WERI-Rb-1 (cell line): Measurements from ENCODE around the gene ART1.

Source experiments
- DNase-seq: peaks from one replicate; pipeline ENCODE4 v3.0.0-alpha.2; 2020
- H3K27ac ChIP-seq: fragments of 250-450 bp; sonication (Bioruptor Pico); 2 replicates; pipeline ENCODE4 v1.5.1; 2020; ENCODE audit warnings: mild to moderate bottlenecking, moderate library complexity
- H3K27me3 ChIP-seq: fragments of 250-450 bp; sonication (Bioruptor Pico); 2 replicates; pipeline ENCODE4 v1.5.1; 2021; ENCODE audit warnings: mild to moderate bottlenecking, low read depth, moderate library complexity; ENCODE audit not compliant: insufficient read depth, severe bottlenecking
- H3K36me3 ChIP-seq: fragments of 250-450 bp; sonication (Bioruptor Pico); 2 replicates; pipeline ENCODE4 v1.5.1; 2020; ENCODE audit warnings: mild to moderate bottlenecking, moderate library complexity
- H3K4me3 ChIP-seq: 2 replicates; pipeline ENCODE4 v1.5.1; 2011; ENCODE audit warnings: low read depth, mild to moderate bottlenecking, control low read depth, low read length
- H3K9me3 ChIP-seq: fragments of 250-450 bp; sonication (Bioruptor Pico); 2 replicates; pipeline ENCODE4 v1.5.1; 2021; ENCODE audit warnings: mild to moderate bottlenecking, moderate library complexity; ENCODE audit not compliant: severe bottlenecking
- TF ChIP-seq, protein P1 (sequence below): IDR thresholded peaks from 2 replicates; pipeline ENCODE4 v1.5.1; 2011; ENCODE audit warnings: low read depth, mild to moderate bottlenecking, control low read depth, inconsistent platforms, low read length

Gene ART1

GRCh38 chr11:3623767-3624458 is 21.0 kb upstream of the ART1 start:
- no peak for DNase-seq
- Histone ChIP-seq H3K36me3 (no peaks in the 10 kb centered on the region), H3K9me3 (peaks cover 3% of the 10 kb centered on the region), H3K27me3 (no peaks in the 10 kb centered on the region), H3K27ac (no peak overlapping the region), H3K4me3 (no peak overlapping the region)
- TF ChIP-seq, protein P1, sequence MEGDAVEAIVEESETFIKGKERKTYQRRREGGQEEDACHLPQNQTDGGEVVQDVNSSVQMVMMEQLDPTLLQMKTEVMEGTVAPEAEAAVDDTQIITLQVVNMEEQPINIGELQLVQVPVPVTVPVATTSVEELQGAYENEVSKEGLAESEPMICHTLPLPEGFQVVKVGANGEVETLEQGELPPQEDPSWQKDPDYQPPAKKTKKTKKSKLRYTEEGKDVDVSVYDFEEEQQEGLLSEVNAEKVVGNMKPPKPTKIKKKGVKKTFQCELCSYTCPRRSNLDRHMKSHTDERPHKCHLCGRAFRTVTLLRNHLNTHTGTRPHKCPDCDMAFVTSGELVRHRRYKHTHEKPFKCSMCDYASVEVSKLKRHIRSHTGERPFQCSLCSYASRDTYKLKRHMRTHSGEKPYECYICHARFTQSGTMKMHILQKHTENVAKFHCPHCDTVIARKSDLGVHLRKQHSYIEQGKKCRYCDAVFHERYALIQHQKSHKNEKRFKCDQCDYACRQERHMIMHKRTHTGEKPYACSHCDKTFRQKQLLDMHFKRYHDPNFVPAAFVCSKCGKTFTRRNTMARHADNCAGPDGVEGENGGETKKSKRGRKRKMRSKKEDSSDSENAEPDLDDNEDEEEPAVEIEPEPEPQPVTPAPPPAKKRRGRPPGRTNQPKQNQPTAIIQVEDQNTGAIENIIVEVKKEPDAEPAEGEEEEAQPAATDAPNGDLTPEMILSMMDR, result no peak

GRCh38 chr11:3626250-3626960 is 18.5 kb upstream of the ART1 start:
- no peak for DNase-seq
- no peak overlapping the region for H3K4me3 ChIP-seq
- no peak overlapping the region for H3K27ac ChIP-seq
- H3K9me3 ChIP-seq, result peaks cover 3% of the 10 kb centered on the region
- TF ChIP-seq, protein P1, result no peak
- no peaks in the 10 kb centered on the region for H3K36me3 ChIP-seq
- no peaks in the 10 kb centered on the region for H3K27me3 ChIP-seq

DNA sequence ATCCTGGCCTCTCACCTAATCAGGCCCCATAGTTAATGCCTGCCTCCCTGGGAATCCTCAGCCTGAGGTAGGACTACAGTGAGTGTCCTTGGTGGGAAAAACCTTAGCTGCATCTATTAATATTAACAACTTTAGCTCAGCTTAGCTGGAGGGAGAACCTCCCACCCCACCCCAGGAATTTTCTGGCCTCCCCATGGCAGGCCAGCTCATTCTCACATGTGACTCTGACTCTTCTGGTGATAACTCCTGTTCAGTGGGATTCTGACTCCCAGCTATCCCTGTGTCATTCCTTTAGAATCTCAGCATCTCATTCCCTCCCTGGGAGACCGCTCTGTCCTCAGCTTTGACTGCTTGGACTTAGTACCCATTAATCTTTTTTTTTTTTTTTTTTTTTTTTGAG is 17.6 kb upstream of the ART1 start:
- H3K27ac ChIP-seq, result no peak overlapping the region
- TF ChIP-seq, protein P1, result no peak
- no peak overlapping the region for H3K4me3 ChIP-seq
- H3K27me3 ChIP-seq, result no peaks in the 10 kb centered on the region
- peaks cover 3% of the 10 kb centered on the region for H3K9me3 ChIP-seq
- H3K36me3 ChIP-seq, result no peaks in the 10 kb centered on the region
- no peak for DNase-seq

- no peak for DNase-seq
- Histone ChIP-seq H3K27me3 (no peaks in the 10 kb centered on the region), H3K9me3 (no peaks in the 10 kb centered on the region), H3K27ac (no peak overlapping the region), H3K36me3 (no peaks in the 10 kb centered on the region), H3K4me3 (no peak overlapping the region)
- TF ChIP-seq, protein P1, result no peak
These were observed 13.6 kb upstream of the ART1 start for GRCh38 chr11:3631331-3631730.

DNA sequence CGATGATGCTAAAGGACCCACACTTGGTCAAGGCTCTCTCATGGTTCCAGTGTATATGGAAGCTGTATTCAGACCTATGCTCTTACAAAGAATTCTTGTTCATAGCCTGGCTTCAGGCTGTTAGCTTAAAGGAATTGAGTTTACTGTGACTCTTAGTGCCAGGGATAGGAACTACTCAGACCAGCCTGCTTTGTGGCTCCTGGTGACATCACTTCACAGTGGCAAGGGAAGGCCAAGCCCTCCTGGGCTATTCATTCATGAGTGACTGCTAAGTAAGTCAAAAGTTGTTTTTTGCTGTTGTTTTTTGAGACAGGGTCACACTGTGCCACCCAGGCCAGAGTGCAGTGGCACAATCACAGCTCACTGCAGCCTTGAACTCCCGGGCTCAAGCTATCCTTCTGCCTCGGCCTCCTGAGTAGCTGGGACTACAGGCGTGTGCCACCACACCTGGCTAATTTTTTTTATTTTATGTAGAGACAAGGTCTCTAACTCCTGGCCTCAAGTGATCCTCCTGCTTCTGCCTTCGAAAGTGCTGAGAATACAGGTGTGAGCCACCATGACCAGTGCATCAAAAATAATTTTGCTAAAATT is 12.8 kb upstream of the ART1 start:
- DNase-seq, result no peak
- Histone ChIP-seq H3K9me3 (no peaks in the 10 kb centered on the region), H3K27ac (no peak overlapping the region), H3K27me3 (no peaks in the 10 kb centered on the region), H3K36me3 (no peaks in the 10 kb centered on the region), H3K4me3 (no peak overlapping the region)
- TF ChIP-seq, protein P1, result no peak
